NCI-H146 treated with DMSO at 0.1 percent for 48 hours (cell line): Measurements from ENCODE around the gene TRAIP.
"Not testable (repeated sequence)": the region's sequence is repeated elsewhere in the genome, so short reads cannot be mapped to it uniquely, and the experiment has no call there.

ENCODE experiments used
- DNase-seq: peaks from one replicate; lab custom pipeline; 2025; ENCODE audit not compliant: unreplicated experiment; lab: John Stamatoyannopoulos, UW

Gene TRAIP

GRCh38 chr3:49826016-49826415, 30.3 kb downstream of the TRAIP start:
- no peak for DNase-seq

GRCh38 chr3:49823131-49823530, 33.2 kb downstream of the TRAIP start:
- DNase-seq = not testable (repeated sequence)

- DNase-seq = no peak
Observed at GRCh38 chr3:49813497-49814174, 42.7 kb downstream of the TRAIP start, which contains the start of gene UBA7. TSS of gene UBA7 (minus strand) at chr3:49813953. CDS start at chr3:49813787, 166 bp downstream.

- DNase-seq = no peak
Observed at GRCh38 chr3:49812916-49813496, 43.4 kb downstream of the TRAIP start.

GRCh38 chr3:49807431-49808114, 48.8 kb downstream of the TRAIP start:
- DNase-seq = no peak

- DNase-seq = no peak
Observed at GRCh38 chr3:49806850-49807249, 49.5 kb downstream of the TRAIP start.

GRCh38 chr3:49805897-49806701, 50.3 kb downstream of the TRAIP start:
- DNase-seq = no peak

- DNase-seq = no peak
Observed at GRCh38 chr3:49805367-49805782, 51.0 kb downstream of the TRAIP start.

GRCh38 chr3:49804141-49805041, 52.0 kb downstream of the TRAIP start:
- DNase-seq = no peak

- DNase-seq = no peak
Observed at GRCh38 chr3:49803465-49804140, 52.8 kb downstream of the TRAIP start.

GRCh38 chr3:49802719-49803464, 53.5 kb downstream of the TRAIP start, which contains the start of gene INKA1:
TSS of gene INKA1 (plus strand) at chr3:49803261. CDS start at chr3:49803393, 132 bp downstream.
- DNase-seq = peak; percentile 22

- no peak for DNase-seq
Observed at GRCh38 chr3:49801160-49801559, 55.2 kb downstream of the TRAIP start.

- no peak for DNase-seq
Observed at GRCh38 chr3:49799761-49800160, 56.6 kb downstream of the TRAIP start, which contains the start of gene CDHR4. TSS of gene CDHR4 (minus strand) at chr3:49799873. CDS start at chr3:49799812, 61 bp downstream.

- DNase-seq = no peak
Observed at GRCh38 chr3:49799105-49799504, 57.3 kb downstream of the TRAIP start.

- DNase-seq = no peak
Observed at GRCh38 chr3:49794926-49795905, 61.1 kb downstream of the TRAIP start.

- no peak for DNase-seq
Observed at GRCh38 chr3:49794431-49794830, 61.9 kb downstream of the TRAIP start.

- DNase-seq = no peak
Observed at GRCh38 chr3:49793486-49794085, 62.8 kb downstream of the TRAIP start.
